K562 (cell line): ENCODE measurements around the gene RCSD1. TPM values are rescaled to one million over a fixed set of nuclear protein-coding genes. Genes with fewer than 3 reads are reported as not detected.

Experiments
- ATAC-seq: fragments of 200-7000 bp; cut with Tn5 transposase; 3 replicates; pipeline ENCODE4 v1.9.1; 2020; ENCODE audit warnings: moderate library complexity
- BruUV-seq: library from RNA; stranded (reverse); fragments of 400-500 nt; replicated peaks from 2 replicates; lab custom pipeline; 2021; lab: Mats Ljungman, UMichigan
- CTCF ChIA-PET: fragments of 300-600 bp; formaldehyde crosslinking; extraction: SDS; loops from one replicate; lab custom pipeline; 2021; ENCODE audit warnings: low intra/inter-chr PET ratio; lab: Yijun Ruan, JAX
- POLR2A ChIA-PET: fragments of 300-600, 350-650 bp; sonication (Branson Sonifier 250); formaldehyde crosslinking; extraction: SDS; loops from one replicate; lab custom pipeline; 2021; ENCODE audit warnings: antibody characterized with exemption, inconsistent platforms; lab: Yijun Ruan, JAX
- DNase-seq, 4 experiments: peaks; one replicate each; pipeline versions ENCODE4 v3.0.0 to v3.0.0-alpha.2; 2011 to 2018; ENCODE audit warnings: low spot score in 3 of 4, mixed read lengths in 3 of 4; ENCODE audit errors: extremely low read depth in 1 of 4
- FAIRE-seq: peaks from 2 replicates; lab custom pipeline; 2011; peaks lifted over from hg19 to GRCh38; lab: Jason Lieb, UNC
- H2AFZ ChIP-seq: 2 replicates; pipeline ENCODE4 v1.6.0; 2011; ENCODE audit warnings: low read depth, low read length, control low read depth, inconsistent platforms
- H3K27ac ChIP-seq: fragments of 200-600 bp; 3 replicates; pipeline ENCODE4 v1.8.0; 2011; ENCODE audit warnings: low read depth, mild to moderate bottlenecking, control low read depth, inconsistent platforms, low read length, moderate library complexity, mixed read lengths; ENCODE audit errors: extremely low read depth
- H3K27me3 ChIP-seq, 2 experiments: fragments of 300-600 bp in 1 of 2; 2 replicates in 1 of 2; 3 replicates in 1 of 2; pipeline versions ENCODE4 v1.6.0 to v1.8.0; 2011; ENCODE audit warnings: inconsistent platforms in 2 of 2, low read length in 2 of 2, mild to moderate bottlenecking in 1 of 2, mixed read lengths in 1 of 2, moderate library complexity in 1 of 2; ENCODE audit not compliant: control insufficient read depth in 2 of 2, insufficient read depth in 2 of 2
- H3K36me3 ChIP-seq: fragments of 300-600 bp; 3 replicates; pipeline ENCODE4 v1.8.0; 2011; ENCODE audit warnings: mild to moderate bottlenecking, low read length, inconsistent platforms; ENCODE audit not compliant: control insufficient read depth, insufficient read depth
- H3K4me1 ChIP-seq, 2 experiments: fragments of 200-600 bp in 1 of 2; replicated peaks in 1 of 2; 2 replicates in 1 of 2; 3 replicates in 1 of 2; pipeline versions ENCODE4 v1.5.1 to v1.8.0; 2011; ENCODE audit warnings: inconsistent platforms in 2 of 2, low read length in 2 of 2, mild to moderate bottlenecking in 1 of 2, mixed read lengths in 1 of 2, moderate library complexity in 1 of 2; ENCODE audit not compliant: control insufficient read depth in 2 of 2, insufficient read depth in 2 of 2
- H3K4me2 ChIP-seq: 2 replicates; pipeline ENCODE4 v1.6.1; 2011; ENCODE audit warnings: low read length, control low read depth, inconsistent platforms, mixed read lengths; ENCODE audit not compliant: insufficient read depth
- H3K4me3 ChIP-seq: fragments of 200-600 bp; sonication (generic), shearing (Covaris generic); 2 replicates; pipeline ENCODE4 v1.5.1; 2016; ENCODE audit warnings: control low read depth, inconsistent platforms
- H3K79me2 ChIP-seq: fragments of 200-600 bp; 3 replicates; pipeline ENCODE4 v1.8.0; 2011; ENCODE audit warnings: low read length, inconsistent platforms; ENCODE audit not compliant: control insufficient read depth, insufficient read depth
- H3K9ac ChIP-seq, 2 experiments: 2 replicates each; pipeline versions ENCODE4 v1.6.0 to v1.6.1; 2011; ENCODE audit warnings: low read depth in 2 of 2, low read length in 2 of 2, control low read depth in 1 of 2, inconsistent platforms in 1 of 2, mild to moderate bottlenecking in 1 of 2, mixed read lengths in 1 of 2; ENCODE audit not compliant: insufficient read depth in 1 of 2
- H3K9me1 ChIP-seq: one replicate; pipeline ENCODE4 v1.6.0; 2011; ENCODE audit warnings: inconsistent platforms, mild to moderate bottlenecking, low read length, moderate library complexity; ENCODE audit not compliant: control insufficient read depth, insufficient read depth
- H3K9me3 ChIP-seq: replicated peaks from 2 replicates; pipeline ENCODE4 v1.5.1; 2011; ENCODE audit warnings: low read depth, low read length, inconsistent platforms; ENCODE audit not compliant: control insufficient read depth, insufficient read depth
- H4K20me1 ChIP-seq: replicated peaks from 2 replicates; pipeline ENCODE4 v1.6.1; 2011; ENCODE audit warnings: low read length, inconsistent platforms, mixed read lengths; ENCODE audit not compliant: control insufficient read depth, insufficient read depth
- ARID1B ChIP-seq: fragments of 450-650 bp; IDR thresholded peaks from 2 replicates; pipeline ENCODE4 v1.6.1; 2016; ENCODE audit warnings: antibody characterized with exemption, mild to moderate bottlenecking, inconsistent platforms
- CBFA2T3 ChIP-seq: fragments of 450-650 bp; IDR thresholded peaks from 2 replicates; pipeline ENCODE4 v1.6.1; 2017
- EHMT2 ChIP-seq: fragments of 450-650 bp; IDR thresholded peaks from 2 replicates; pipeline ENCODE4 v1.6.1; 2018; ENCODE audit warnings: antibody characterized with exemption
- TAL1 ChIP-seq: fragments of 450-650 bp; IDR thresholded peaks from 2 replicates; pipeline ENCODE4 v1.6.1; 2016; ENCODE audit warnings: mild to moderate bottlenecking
- TBP ChIP-seq: optimal IDR thresholded peaks from 2 replicates; pipeline ENCODE3; 2011; ENCODE audit warnings: low read depth, low read length, improper control_type of control experiment
- ZNF274 ChIP-seq: IDR thresholded peaks from 2 replicates; pipeline ENCODE4 v1.6.1; 2011; ENCODE audit warnings: low read depth, mild to moderate bottlenecking, low read length, moderate library complexity, borderline replicate concordance
- WGBS: fragments of 100-300 bp; shearing (Covaris generic); methylation state at CpG from one replicate; pipeline ENCODE4 v1.1.6; 2016; ENCODE audit warnings: low coverage, mixed read lengths; ENCODE audit not compliant: insufficient coverage; ENCODE audit errors: missing lambda C conversion rate; 5-methylcytosine and 5-hydroxymethylcytosine counted together
- in situ Hi-C: fragments of 300-500 bp; cut with MboI; formaldehyde crosslinking; loops from 4 replicates; pipeline ENCODE4 v1.15.0; 2018; ENCODE audit warnings: inconsistent platforms, mixed read lengths
- intact Hi-C: fragments of 100-400 bp; cut with micrococcal nuclease; formaldehyde crosslinking; loops from 2 replicates; pipeline ENCODE4 v1.14.2; 2022
- polyA plus RNA-seq, 8 experiments: library from polyadenylated mRNA; depleted of rRNA in 4 of 8; stranded (reverse) in 5 of 8; unstranded in 3 of 8; fragments of >200 nt; fragmentation: Nextera tagmentation in 2 of 8; fragmentation: Illumina TruSeq in 1 of 8; extraction: Ambion mirVana in 2 of 8; extraction: Trizol in 1 of 8; gene quantifications; 2 replicates each; pipeline versions ENCODE4 v1.2.1 to v1.2.3, GENCODE V29; 2011 to 2014; ENCODE audit warnings: inconsistent platforms in 1 of 8, missing spikeins in 1 of 8
- total RNA-seq, 7 experiments: library from RNA; depleted of rRNA in 6 of 7; stranded (reverse); fragments of >200 nt in 6 of 7; fragmentation: Illumina TruSeq in 2 of 7; extraction: Trizol in 2 of 7; gene quantifications; 2 replicates each; pipeline versions ENCODE4 v1.2.1 to v1.2.3, GENCODE V29; 2011 to 2021; ENCODE audit warnings: low replicate concordance in 1 of 7
- TF ChIP-seq, protein P1 (sequence below): conservative IDR thresholded peaks from 2 replicates; pipeline ENCODE4 v1.6.1; 2011; ENCODE audit warnings: low read depth, mild to moderate bottlenecking, low read length; ENCODE audit not compliant: control insufficient read depth

Gene RCSD1
- total and polyA plus RNA-seq, 9 of the 15 experiments (the other 6 are each of a cell fraction or from before 2014, with no cell fraction given), result 7.8 to 69.8 (median 45.3) TPM

DNA sequence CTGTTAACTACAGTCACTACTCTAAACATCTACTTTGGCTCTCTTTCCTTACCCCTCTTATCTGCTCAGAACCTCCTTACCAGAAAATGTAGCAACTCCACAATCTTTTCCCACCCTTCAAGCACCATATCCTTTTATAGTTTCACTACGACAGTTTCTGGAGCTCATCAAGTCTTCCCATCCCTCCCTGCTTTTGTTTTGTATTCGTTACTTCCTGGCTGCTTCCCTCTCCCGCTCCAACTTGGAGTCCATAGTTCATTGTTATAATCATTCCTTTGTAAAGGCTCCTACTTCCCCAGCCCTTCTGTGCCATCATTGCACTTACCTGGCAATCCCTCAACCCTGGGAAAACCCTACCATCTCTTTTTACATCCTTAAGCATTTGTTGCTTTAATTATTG lies 109.7 kb downstream of the RCSD1 start:
- Histone ChIP-seq H3K36me3 (peaks cover 6% of the 10 kb centered on the region; the same call in 2 of the 3 replicates), H3K4me2 (no peak overlapping the region), H2AFZ (no peak overlapping the region), H4K20me1 (no peaks in the 10 kb centered on the region), H3K9ac (no peak overlapping the region), H3K4me3 (no peak overlapping the region), H3K27me3 (no peaks in the 10 kb centered on the region), H3K27ac (no peak overlapping the region), H3K9me3 (peaks cover 2% of the 10 kb centered on the region; the same call in 1 of the 2 replicates), H3K79me2 (peaks cover 61% of the 10 kb centered on the region), H3K4me1 (peaks cover 0 to 23% of the 10 kb centered on the region in 2 experiments; a peak in 3 of 5 replicates), H3K9me1 (no peaks in the 10 kb centered on the region)
- ChIA-PET CTCF (no interaction called here), POLR2A (interaction anchor here (0.6 to 1.8 kb wide), 8 partner anchors 10 to 191 kb away, joined by 3 to 7 read pairs (median 3); no protein-coding TSS in a partner anchor)
- FAIRE-seq, result no peak
- no TSS peak for BruUV-seq
- in situ Hi-C loops, result no loop called here
- intact Hi-C loops, result no loop called here
- 0 out of 3 replicates have a peak, but pooled peaks have one; percentile 17 for ATAC-seq
- DNase-seq, result no peak
- WGBS, result 35% methylated on average over 3 of the region's 3 CpGs
- 0 out of 2 replicates have a peak, but pooled peaks have one; percentile 22 for TF ChIP-seq EHMT2
- peak; percentile 39; the same call in 1 of the 2 replicates for TF ChIP-seq CBFA2T3
- 0 out of 2 replicates have a peak, but pooled peaks have one; percentile 7 for TF ChIP-seq TAL1
- no peak for TF ChIP-seq TBP
- no peak for TF ChIP-seq ZNF274
- TF ChIP-seq, protein P1, sequence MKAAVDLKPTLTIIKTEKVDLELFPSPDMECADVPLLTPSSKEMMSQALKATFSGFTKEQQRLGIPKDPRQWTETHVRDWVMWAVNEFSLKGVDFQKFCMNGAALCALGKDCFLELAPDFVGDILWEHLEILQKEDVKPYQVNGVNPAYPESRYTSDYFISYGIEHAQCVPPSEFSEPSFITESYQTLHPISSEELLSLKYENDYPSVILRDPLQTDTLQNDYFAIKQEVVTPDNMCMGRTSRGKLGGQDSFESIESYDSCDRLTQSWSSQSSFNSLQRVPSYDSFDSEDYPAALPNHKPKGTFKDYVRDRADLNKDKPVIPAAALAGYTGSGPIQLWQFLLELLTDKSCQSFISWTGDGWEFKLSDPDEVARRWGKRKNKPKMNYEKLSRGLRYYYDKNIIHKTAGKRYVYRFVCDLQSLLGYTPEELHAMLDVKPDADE, result no peak
- 0 out of 2 replicates have a peak, but pooled peaks have one; percentile 29 for TF ChIP-seq ARID1B
